Spleen (tissue), 11 donors: ENCODE results near the gene KIF5B. TPM values are rescaled to one million over a fixed set of nuclear protein-coding genes. Genes with fewer than 3 reads are reported as not detected.

ENCODE experiments used
- DNase-seq: peaks from one replicate; pipeline ENCODE4 v3.0.0-alpha.2; 2020
- H3K27ac ChIP-seq, 8 donors: fragments of 200-600 bp; sonication (generic) in 7 of 8; 1 replicate in 4 of 8; 2 replicates in 4 of 8; pipeline versions ENCODE4 v1.5.0 to v1.8.0; 2016 to 2021; ENCODE audit warnings: inconsistent platforms in 4 of 8, mild to moderate bottlenecking in 4 of 8, moderate library complexity in 1 of 8
- H3K27me3 ChIP-seq, 7 donors: fragments of 200-600 bp; sonication (generic) in 6 of 7; replicated peaks in 1 of 7; 1 replicate in 4 of 7; 2 replicates in 3 of 7; pipeline versions ENCODE4 v1.5.0 to v1.8.0; 2016 to 2021; ENCODE audit warnings: inconsistent platforms in 3 of 7, mild to moderate bottlenecking in 1 of 7
- H3K36me3 ChIP-seq, 6 donors: fragments of 200-600 bp; sonication (generic) in 5 of 6; 1 replicate in 4 of 6; 2 replicates in 2 of 6; pipeline versions ENCODE4 v1.5.0 to v1.8.0; 2016 to 2021; ENCODE audit warnings: inconsistent platforms in 2 of 6
- H3K4me1 ChIP-seq, 6 donors: fragments of 200-600 bp; sonication (generic) in 5 of 6; 1 replicate in 3 of 6; 2 replicates in 3 of 6; pipeline versions ENCODE4 v1.5.0 to v1.8.0; 2016 to 2021; ENCODE audit warnings: inconsistent platforms in 3 of 6
- H3K4me3 ChIP-seq, 8 donors: fragments of 200-600 bp; sonication (generic) in 7 of 8; 1 replicate in 4 of 8; 2 replicates in 4 of 8; pipeline versions ENCODE4 v1.5.0 to v1.8.0; 2016 to 2021; ENCODE audit warnings: inconsistent platforms in 4 of 8, mild to moderate bottlenecking in 4 of 8, moderate library complexity in 2 of 8
- H3K9me3 ChIP-seq, 8 donors: fragments of 200-600 bp; sonication (generic) in 7 of 8; 1 replicate in 4 of 8; 2 replicates in 4 of 8; pipeline versions ENCODE4 v1.5.0 to v1.8.0; 2016 to 2021; ENCODE audit warnings: inconsistent platforms in 4 of 8
- POLR2A ChIP-seq, 3 donors: fragments of 450-650 bp; IDR thresholded peaks; one replicate each; pipeline ENCODE4 v1.5.1; 2017; ENCODE audit warnings: antibody characterized with exemption in 3 of 3, mild to moderate bottlenecking in 1 of 3
- POLR2AphosphoS5 ChIP-seq, 3 donors: sonication (generic); formaldehyde crosslinking; IDR thresholded peaks; one replicate each; pipeline ENCODE4 v1.5.1; 2017; ENCODE audit warnings: antibody characterized with exemption in 3 of 3
- WGBS, 5 donors: extraction: QIAGEN DNeasy Blood & Tissue Kit in 3 of 5; methylation state at CpG; one replicate each; pipeline versions ENCODE4 v1.1.5 to v1.1.7; 2013 to 2018; 5-methylcytosine and 5-hydroxymethylcytosine counted together
- intact Hi-C: fragments of 100-400 bp; cut with DNase I; formaldehyde crosslinking; loops from one replicate; pipeline ENCODE4 v1.15.0; 2023; ENCODE audit warnings: low total_unique reads
- polyA plus RNA-seq, 3 donors: library from polyadenylated mRNA; stranded (reverse); fragments of 200-250 nt; gene quantifications; one replicate each; pipeline ENCODE4 v1.2.1, GENCODE V29; 2013
- total RNA-seq, 7 donors: library from RNA; depleted of rRNA in 3 of 7; stranded (reverse); fragments of >200 nt in 3 of 7; fragmentation: NEBNext Ultra II Directional in 4 of 7; extraction: Animal tissue kit (Norgen Biotek cat#: 25700) in 4 of 7; gene quantifications; one replicate each; pipeline versions ENCODE4 v1.1.0 to v1.2.1, GENCODE V29; 2016 to 2021
- TF ChIP-seq, protein P1 (sequence below), 11 experiments: fragments of 200-600 bp in 7 of 11; fragments of 450-650 bp in 4 of 11; sonication (generic) in 4 of 11; IDR thresholded peaks in 8 of 11; conservative IDR thresholded peaks in 3 of 11; 1 replicate in 7 of 11; 2 replicates in 4 of 11; pipeline versions ENCODE4 v1.4.0 to v1.8.0; 2016 to 2021; ENCODE audit warnings: antibody characterized with exemption in 11 of 11, inconsistent platforms in 4 of 11, mild to moderate bottlenecking in 1 of 11
- donor health status: healthy with polysubstance abuse.
- donor health status: DM: no; HTN: no; CAD: no; lungs with moderate emphysema.
- donor health status: DM: no; HTN: no; CAD: no.
- donor health status: Bipolar disorder and iron deficiency.
- donor health status: healthy.
- donor health status: DM: no; HTN: no; CAD: no.
- donor health status: DM: yes; HTN: yes; CAD: no.

KIF5B gene
- total and polyA plus RNA-seq, 10 donors, result 16.1 to 95.1 (median 71.2) TPM

- DNase-seq, result no peak
- TF ChIP-seq POLR2A (IDR thresholded peaks at IDR 0.05) (no peak), POLR2AphosphoS5 (IDR thresholded peaks at IDR 0.05) (peak in 1 of 3 donors; percentile 62)
- TF ChIP-seq, protein P1, sequence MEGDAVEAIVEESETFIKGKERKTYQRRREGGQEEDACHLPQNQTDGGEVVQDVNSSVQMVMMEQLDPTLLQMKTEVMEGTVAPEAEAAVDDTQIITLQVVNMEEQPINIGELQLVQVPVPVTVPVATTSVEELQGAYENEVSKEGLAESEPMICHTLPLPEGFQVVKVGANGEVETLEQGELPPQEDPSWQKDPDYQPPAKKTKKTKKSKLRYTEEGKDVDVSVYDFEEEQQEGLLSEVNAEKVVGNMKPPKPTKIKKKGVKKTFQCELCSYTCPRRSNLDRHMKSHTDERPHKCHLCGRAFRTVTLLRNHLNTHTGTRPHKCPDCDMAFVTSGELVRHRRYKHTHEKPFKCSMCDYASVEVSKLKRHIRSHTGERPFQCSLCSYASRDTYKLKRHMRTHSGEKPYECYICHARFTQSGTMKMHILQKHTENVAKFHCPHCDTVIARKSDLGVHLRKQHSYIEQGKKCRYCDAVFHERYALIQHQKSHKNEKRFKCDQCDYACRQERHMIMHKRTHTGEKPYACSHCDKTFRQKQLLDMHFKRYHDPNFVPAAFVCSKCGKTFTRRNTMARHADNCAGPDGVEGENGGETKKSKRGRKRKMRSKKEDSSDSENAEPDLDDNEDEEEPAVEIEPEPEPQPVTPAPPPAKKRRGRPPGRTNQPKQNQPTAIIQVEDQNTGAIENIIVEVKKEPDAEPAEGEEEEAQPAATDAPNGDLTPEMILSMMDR (IDR thresholded peaks at IDR 0.05 in 8 of 11, conservative IDR thresholded peaks at IDR 0.05 in 3 of 11), result peak; percentile 13 to 60 (median 49)
- Histone ChIP-seq H3K4me1 (peaks cover 0 to 32% (median 15%) of the 10 kb centered on the region in 6 donors), H3K4me3 (no peak overlapping the region), H3K27me3 (no peaks in the 10 kb centered on the region), H3K9me3 (no peaks in the 10 kb centered on the region), H3K27ac (peak overlapping the region in 4 of 8 donors; percentile 53 to 71 (median 66)), H3K36me3 (peaks cover under 1 to 41% (median 16%) of the 10 kb centered on the region in 6 donors)
- WGBS, 5 donors, result 54 to 63% (median 54%) methylated on average over 4 of the region's 4 CpGs
- intact Hi-C loops, result loop anchor here (5.0 kb wide), 1 partner anchor 148 kb away; no protein-coding TSS in a partner anchor
Observed at GRCh38 chr10:32005050-32005449, 51.2 kb downstream of the KIF5B start.

DNA sequence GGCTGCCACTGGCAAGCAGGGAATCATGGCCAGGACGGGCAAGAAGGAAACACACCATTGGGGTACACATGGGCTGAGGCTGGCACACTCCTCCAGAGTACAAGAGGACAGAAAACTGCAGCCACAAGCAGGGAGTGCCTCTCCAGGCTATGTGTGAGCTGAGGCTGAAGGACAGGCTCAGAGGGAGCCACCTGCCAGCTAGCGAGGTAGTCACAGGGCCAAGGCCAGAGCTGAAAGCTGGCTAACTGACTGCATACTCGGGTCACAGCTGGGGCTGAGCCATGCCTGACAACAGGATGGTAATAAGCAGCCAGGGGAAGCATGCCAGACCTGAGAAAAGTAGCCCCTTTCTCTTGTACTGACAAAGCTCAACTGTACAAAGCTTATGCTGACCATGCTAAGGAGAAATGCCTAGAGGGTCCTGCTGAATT is 52.0 kb downstream of the KIF5B start:
- H3K4me3 ChIP-seq, result no peak overlapping the region
- intact Hi-C loops, result no loop called here
- peaks cover 0 to 32% (median 10%) of the 10 kb centered on the region in 6 donors for H3K36me3 ChIP-seq
- H3K9me3 ChIP-seq, result no peaks in the 10 kb centered on the region
- no peaks in the 10 kb centered on the region for H3K27me3 ChIP-seq
- H3K27ac ChIP-seq, result peak overlapping the region in 7 of 8 donors; percentile 11 to 71 (median 64)
- TF ChIP-seq, protein P1 (IDR thresholded peaks at IDR 0.05 in 8 of 11, conservative IDR thresholded peaks at IDR 0.05 in 3 of 11), result no peak
- peak; percentile 71 to 84 (median 78) for TF ChIP-seq POLR2AphosphoS5 (IDR thresholded peaks at IDR 0.05)
- WGBS, 5 donors, result 61 to 80% (median 70%) methylated on average over 2 to 3 of the region's 3 CpGs
- DNase-seq, result peak; percentile 82
- peaks cover 0 to 32% (median 15%) of the 10 kb centered on the region in 6 donors for H3K4me1 ChIP-seq

- TF ChIP-seq, protein P1 (IDR thresholded peaks at IDR 0.05 in 8 of 11, conservative IDR thresholded peaks at IDR 0.05 in 3 of 11), result no peak
- TF ChIP-seq POLR2A (IDR thresholded peaks at IDR 0.05) (no peak), POLR2AphosphoS5 (IDR thresholded peaks at IDR 0.05) (no peak)
- Histone ChIP-seq H3K36me3 (peaks cover 0 to 16% (median 0%) of the 10 kb centered on the region in 6 donors), H3K4me1 (peaks cover 0 to 32% (median 15%) of the 10 kb centered on the region in 6 donors), H3K27ac (peak overlapping the region in 2 of 8 donors; percentile 17 to 71), H3K4me3 (no peak overlapping the region), H3K9me3 (no peaks in the 10 kb centered on the region), H3K27me3 (no peaks in the 10 kb centered on the region)
- 85 to 100% (median 90%) methylated on average over 1 of the region's 1 CpG for WGBS, 5 donors
- no peak for DNase-seq
- intact Hi-C loops, result no loop called here
Observed at GRCh38 chr10:32002531-32002930, 53.7 kb downstream of the KIF5B start.

DNA sequence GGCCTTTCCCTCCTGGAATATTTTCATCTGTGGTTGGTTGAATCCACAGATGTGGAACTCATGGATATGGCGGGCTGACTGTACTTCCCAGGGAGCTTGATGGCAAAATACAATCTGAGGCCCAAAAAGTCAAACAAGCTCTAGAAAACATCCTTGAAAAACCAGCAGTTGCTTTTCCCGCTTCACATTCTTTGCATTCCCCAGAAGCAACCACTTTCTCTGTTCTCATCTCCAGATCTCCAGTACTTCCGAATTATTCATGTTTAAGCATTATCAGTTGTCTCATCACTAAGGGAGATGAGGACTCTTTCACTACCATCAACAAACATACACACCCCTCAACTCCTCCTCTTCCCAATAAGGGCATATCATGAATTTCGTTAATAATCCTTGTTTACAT is 55.3 kb downstream of the KIF5B start:
- WGBS, 5 donors, result 58 to 79% (median 71%) methylated on average over 4 of the region's 4 CpGs
- H3K36me3 ChIP-seq, result peaks cover 0 to 10% (median 0%) of the 10 kb centered on the region in 6 donors
- H3K27me3 ChIP-seq, result no peaks in the 10 kb centered on the region
- H3K4me1 ChIP-seq, result peaks cover 0 to 32% (median 15%) of the 10 kb centered on the region in 6 donors
- H3K4me3 ChIP-seq, result no peak overlapping the region
- no peaks in the 10 kb centered on the region for H3K9me3 ChIP-seq
- no peak overlapping the region for H3K27ac ChIP-seq
- TF ChIP-seq POLR2A (IDR thresholded peaks at IDR 0.05) (no peak), POLR2AphosphoS5 (IDR thresholded peaks at IDR 0.05) (no peak)
- TF ChIP-seq, protein P1 (IDR thresholded peaks at IDR 0.05 in 8 of 11, conservative IDR thresholded peaks at IDR 0.05 in 3 of 11), result no peak
- no peak for DNase-seq
- intact Hi-C loops, result no loop called here
